Muscle of leg (tissue), 11 donors: ENCODE results near the gene INPP4A. TPM values are rescaled to one million over a fixed set of nuclear protein-coding genes. Genes with fewer than 3 reads are reported as not detected.
A peak's percentile ranks its signal among the peaks of the same experiment; 100 is the strongest.

Source experiments
- DNase-seq: peaks from one replicate; pipeline ENCODE4 v3.0.0; 2013
- H3K27ac ChIP-seq: one replicate; pipeline ENCODE4 v1.5.1; 2013; ENCODE audit warnings: mild to moderate bottlenecking, low read length, control low read depth
- H3K27me3 ChIP-seq: one replicate; pipeline ENCODE4 v1.6.1; 2013; ENCODE audit warnings: low read length; ENCODE audit not compliant: control insufficient read depth, insufficient read depth
- H3K36me3 ChIP-seq: one replicate; pipeline ENCODE4 v1.6.1; 2013; ENCODE audit warnings: low read length; ENCODE audit not compliant: control insufficient read depth, insufficient read depth
- H3K4me1 ChIP-seq: one replicate; pipeline ENCODE4 v1.6.1; 2013; ENCODE audit warnings: low read length; ENCODE audit not compliant: control insufficient read depth, insufficient read depth
- H3K4me3 ChIP-seq: one replicate; pipeline ENCODE4 v1.5.1; 2013; ENCODE audit warnings: low read length, control low read depth
- H3K9me3 ChIP-seq: replicated peaks from 2 replicates; pipeline ENCODE4 v1.6.1; 2013; ENCODE audit warnings: low read depth, low read length; ENCODE audit not compliant: control insufficient read depth
- WGBS: methylation state at CpG from one replicate; pipeline ENCODE4 v1.1.5; 2013; ENCODE audit warnings: missing lambda C conversion rate; ENCODE audit not compliant: insufficient coverage; 5-methylcytosine and 5-hydroxymethylcytosine counted together
- polyA plus RNA-seq, 8 donors: library from polyadenylated mRNA; unstranded; fragments of 120-200 nt; gene quantifications; one replicate each; pipeline versions ENCODE4 v1.2.1 to v1.2.3, GENCODE V29; 2013; ENCODE audit warnings: inconsistent platforms in 1 of 8, low replicate concordance in 1 of 8; ENCODE audit not compliant: insufficient read length in 8 of 8, insufficient read depth in 1 of 8
- total RNA-seq: library from RNA; stranded (reverse); fragments of 120-200 nt; gene quantifications from one replicate; pipeline ENCODE4 v1.2.4, GENCODE V29; 2013

INPP4A gene
- total and polyA plus RNA-seq, 9 donors = 8.9 to 17.0 (median 13.0) TPM

GRCh38 chr2:98538280-98539041 lies 93.8 kb downstream of the INPP4A start:
- peaks cover 40% of the 10 kb centered on the region for H3K36me3 ChIP-seq
- peak; percentile 28 for DNase-seq
- no peak overlapping the region for H3K4me3 ChIP-seq
- 89% methylated on average over 8 of the region's 11 CpGs for WGBS
- H3K27ac ChIP-seq = no peak overlapping the region
- no peaks in the 10 kb centered on the region for H3K4me1 ChIP-seq
- no peaks in the 10 kb centered on the region for H3K9me3 ChIP-seq
- H3K27me3 ChIP-seq = no peaks in the 10 kb centered on the region

DNA sequence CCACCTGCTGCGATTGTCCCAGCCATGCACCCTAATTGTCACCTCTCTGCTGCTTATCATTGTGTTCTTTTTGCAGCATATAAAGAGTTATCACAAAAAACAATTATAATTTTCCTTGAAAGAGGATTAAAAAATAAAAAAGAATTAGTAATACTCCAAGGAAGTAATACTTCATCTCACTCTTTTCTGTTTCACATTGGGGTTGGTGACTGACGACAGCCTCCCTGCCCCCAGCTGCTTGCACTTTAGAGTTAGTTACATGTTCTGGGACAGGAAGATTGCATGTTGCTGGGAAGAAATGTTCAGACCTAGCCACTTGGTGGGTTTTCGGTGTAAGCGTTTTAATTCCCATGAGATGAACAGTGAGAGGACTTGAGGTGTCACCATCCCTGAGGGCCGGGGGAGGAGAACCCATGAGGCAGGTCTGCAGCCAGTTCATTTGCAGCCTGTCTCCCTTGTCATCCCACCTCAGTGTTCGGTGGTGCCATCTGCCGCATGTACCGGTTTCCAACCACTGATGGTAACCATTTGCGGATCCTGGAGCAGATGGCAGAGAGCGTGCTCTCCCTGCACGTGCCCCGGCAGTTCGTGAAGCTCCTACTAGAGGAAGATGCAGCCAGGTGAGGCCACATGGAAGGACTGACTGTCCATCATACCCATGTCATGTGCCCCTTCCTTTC lies 94.5 kb downstream of the INPP4A start:
- H3K27me3 ChIP-seq = no peaks in the 10 kb centered on the region
- peaks cover 43% of the 10 kb centered on the region for H3K36me3 ChIP-seq
- 98% methylated on average over 10 of the region's 13 CpGs for WGBS
- H3K4me3 ChIP-seq = no peak overlapping the region
- DNase-seq = no peak
- no peak overlapping the region for H3K27ac ChIP-seq
- no peaks in the 10 kb centered on the region for H3K9me3 ChIP-seq
- H3K4me1 ChIP-seq = no peaks in the 10 kb centered on the region

- H3K9me3 ChIP-seq = no peaks in the 10 kb centered on the region
- H3K27me3 ChIP-seq = no peaks in the 10 kb centered on the region
- H3K27ac ChIP-seq = no peak overlapping the region
- peaks cover 48% of the 10 kb centered on the region for H3K36me3 ChIP-seq
- no peak for DNase-seq
- H3K4me1 ChIP-seq = no peaks in the 10 kb centered on the region
- H3K4me3 ChIP-seq = no peak overlapping the region
- WGBS = no CpG with 5 or more reads among the region's 3 CpGs
Measured at GRCh38 chr2:98540536-98540935, 95.9 kb downstream of the INPP4A start.

- DNase-seq = no peak
- Histone ChIP-seq H3K9me3 (no peaks in the 10 kb centered on the region), H3K4me1 (no peaks in the 10 kb centered on the region), H3K27me3 (no peaks in the 10 kb centered on the region), H3K27ac (no peak overlapping the region), H3K4me3 (no peak overlapping the region), H3K36me3 (peaks cover 51% of the 10 kb centered on the region)
Measured at GRCh38 chr2:98541489-98541888, 96.8 kb downstream of the INPP4A start.

DNA sequence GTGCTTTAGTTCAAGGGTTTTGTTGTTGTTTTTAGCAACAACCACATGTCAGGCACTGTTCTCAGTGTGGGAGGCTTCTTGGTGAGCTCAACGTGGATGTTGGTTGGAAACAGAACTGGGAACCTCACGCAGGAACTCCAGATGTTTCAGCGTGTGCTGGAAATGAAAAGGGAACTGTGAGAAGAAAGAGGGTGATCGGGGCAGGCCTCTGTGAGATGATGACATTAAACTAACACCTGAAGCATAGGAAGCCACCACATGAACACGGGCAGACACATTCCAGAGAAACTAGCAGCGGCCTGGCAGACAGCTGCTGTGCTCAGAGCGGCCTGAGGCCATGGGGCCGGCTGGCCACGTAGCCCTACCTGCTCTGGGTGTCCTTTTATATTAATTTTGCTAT lies 97.2 kb downstream of the INPP4A start:
- H3K4me1 ChIP-seq = no peaks in the 10 kb centered on the region
- H3K27ac ChIP-seq = no peak overlapping the region
- H3K36me3 ChIP-seq = peaks cover 55% of the 10 kb centered on the region
- H3K4me3 ChIP-seq = no peak overlapping the region
- peak; percentile 38 for DNase-seq
- 44% methylated on average over 3 of the region's 9 CpGs for WGBS
- no peaks in the 10 kb centered on the region for H3K27me3 ChIP-seq
- no peaks in the 10 kb centered on the region for H3K9me3 ChIP-seq

DNA sequence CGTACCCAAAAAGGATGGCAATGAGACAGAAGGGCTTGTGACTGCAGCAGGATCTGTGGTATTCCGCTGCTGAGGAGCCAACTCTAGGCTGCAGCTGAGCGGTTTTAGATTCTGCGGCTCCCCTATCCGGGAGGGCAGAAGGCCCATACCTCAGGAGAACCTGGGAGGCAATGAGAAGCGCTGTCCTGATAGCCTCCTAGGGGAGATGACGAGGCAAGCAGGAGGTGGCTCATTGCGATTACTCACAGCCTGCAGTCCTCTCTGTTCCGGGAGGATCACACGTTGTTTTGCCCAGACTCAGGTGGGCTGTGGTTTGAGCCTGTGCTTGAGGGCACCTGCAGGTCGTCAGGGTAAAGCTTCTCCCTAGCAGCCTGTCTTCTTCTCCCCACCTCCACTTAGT lies 98.6 kb downstream of the INPP4A start:
- Histone ChIP-seq H3K27ac (no peak overlapping the region), H3K36me3 (peaks cover 54% of the 10 kb centered on the region), H3K4me3 (no peak overlapping the region), H3K27me3 (no peaks in the 10 kb centered on the region), H3K4me1 (no peaks in the 10 kb centered on the region), H3K9me3 (no peaks in the 10 kb centered on the region)
- 84% methylated on average over 10 of the region's 11 CpGs for WGBS
- DNase-seq = no peak

- DNase-seq = no peak
- Histone ChIP-seq H3K36me3 (peaks cover 51% of the 10 kb centered on the region), H3K4me1 (no peaks in the 10 kb centered on the region), H3K27me3 (no peaks in the 10 kb centered on the region), H3K4me3 (no peak overlapping the region), H3K9me3 (no peaks in the 10 kb centered on the region), H3K27ac (no peak overlapping the region)
- WGBS = 100% methylated on average over 2 of the region's 6 CpGs
Measured at GRCh38 chr2:98543842-98544241, 99.2 kb downstream of the INPP4A start.

DNA sequence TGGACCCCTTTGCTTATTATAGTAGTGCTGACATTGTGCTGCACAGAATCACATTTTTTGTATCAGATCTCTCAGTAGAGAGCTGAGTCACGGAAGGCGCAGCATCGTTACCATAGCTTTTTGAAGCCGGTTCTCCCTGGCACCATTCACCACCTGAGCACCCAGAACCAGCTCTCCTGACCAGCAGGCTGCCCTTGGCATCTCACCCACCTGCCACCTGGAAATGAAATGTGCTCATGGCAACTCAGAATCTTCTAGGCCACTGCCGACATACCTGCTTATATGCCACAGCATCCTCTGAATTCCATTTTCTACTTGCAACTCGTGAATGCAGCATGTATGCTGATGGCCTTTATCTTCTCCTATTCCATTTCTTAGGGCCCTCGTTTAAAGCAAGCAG lies 100.9 kb downstream of the INPP4A start:
- no peak for DNase-seq
- no peak overlapping the region for H3K4me3 ChIP-seq
- H3K9me3 ChIP-seq = no peaks in the 10 kb centered on the region
- no peaks in the 10 kb centered on the region for H3K27me3 ChIP-seq
- peaks cover 51% of the 10 kb centered on the region for H3K36me3 ChIP-seq
- 93% methylated on average over 6 of the region's 7 CpGs for WGBS
- no peaks in the 10 kb centered on the region for H3K4me1 ChIP-seq
- no peak overlapping the region for H3K27ac ChIP-seq

DNA sequence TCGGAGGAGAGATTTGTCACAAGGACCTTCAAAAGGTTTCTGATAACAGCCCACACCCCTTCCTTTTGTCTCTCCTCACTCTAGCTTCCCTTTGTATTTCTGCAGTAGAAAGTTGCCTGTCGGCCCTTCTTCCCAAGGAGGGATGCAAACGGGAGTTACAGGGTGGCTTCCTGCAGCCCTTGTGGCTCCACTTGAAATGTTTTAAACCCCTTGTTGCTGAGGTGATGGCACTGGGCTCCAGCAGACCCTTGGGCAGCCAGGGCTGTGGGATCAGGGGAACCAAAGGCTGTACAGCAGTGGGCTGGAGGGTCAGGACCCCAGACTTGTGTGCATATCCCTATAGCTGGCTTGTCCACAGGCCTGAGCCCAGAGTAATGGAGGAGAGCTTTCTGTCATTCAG lies 101.5 kb downstream of the INPP4A start:
- WGBS = 88% methylated on average over 3 of the region's 3 CpGs
- Histone ChIP-seq H3K4me3 (no peak overlapping the region), H3K4me1 (no peaks in the 10 kb centered on the region), H3K27me3 (no peaks in the 10 kb centered on the region), H3K9me3 (no peaks in the 10 kb centered on the region), H3K27ac (no peak overlapping the region), H3K36me3 (peaks cover 53% of the 10 kb centered on the region)
- DNase-seq = no peak

GRCh38 chr2:98547092-98547790 lies 102.6 kb downstream of the INPP4A start:
- H3K4me1 ChIP-seq = no peaks in the 10 kb centered on the region
- H3K9me3 ChIP-seq = no peaks in the 10 kb centered on the region
- H3K4me3 ChIP-seq = no peak overlapping the region
- 91% methylated on average over 2 of the region's 2 CpGs for WGBS
- H3K27me3 ChIP-seq = no peaks in the 10 kb centered on the region
- no peak for DNase-seq
- H3K27ac ChIP-seq = no peak overlapping the region
- H3K36me3 ChIP-seq = peaks cover 57% of the 10 kb centered on the region
